ENCODE measurements around the gene TAX1BP1.

TAX1BP1 gene

DNA sequence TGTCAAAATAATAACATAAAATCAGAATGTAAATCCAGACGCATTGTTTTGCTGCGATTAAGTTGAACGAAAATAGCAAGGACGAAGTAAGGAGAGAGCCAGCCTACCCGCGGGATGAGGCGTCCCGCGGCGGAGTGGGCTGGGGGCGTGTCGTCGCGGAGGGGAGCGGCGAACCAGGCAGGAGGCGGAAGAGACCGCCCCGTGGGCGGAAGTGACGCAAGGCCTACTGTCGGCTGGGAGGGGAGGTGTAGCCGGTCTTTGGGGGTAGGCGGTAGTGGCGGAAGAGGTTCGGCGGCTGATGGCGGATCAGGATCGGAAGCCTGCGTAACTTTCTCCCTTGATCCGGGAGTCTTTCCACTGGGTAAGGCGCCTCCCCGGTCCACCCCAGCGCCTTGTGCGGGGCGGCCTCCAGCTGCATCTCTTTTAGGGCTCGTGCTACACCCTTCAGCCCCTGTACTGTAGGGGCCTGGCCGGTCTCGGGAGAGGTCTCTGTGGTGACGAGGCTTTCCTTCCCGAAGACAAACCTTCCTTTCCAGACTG lies at the start of gene TAX1BP1:
Gene TAX1BP1 (plus strand): TSS at position 254 of the 540 bp plus-strand sequence. CDS start 8,363 bp downstream, outside the sequence.
- peak; percentile 76 for DNase-seq (ENCODE audit: low spot score)

DNA sequence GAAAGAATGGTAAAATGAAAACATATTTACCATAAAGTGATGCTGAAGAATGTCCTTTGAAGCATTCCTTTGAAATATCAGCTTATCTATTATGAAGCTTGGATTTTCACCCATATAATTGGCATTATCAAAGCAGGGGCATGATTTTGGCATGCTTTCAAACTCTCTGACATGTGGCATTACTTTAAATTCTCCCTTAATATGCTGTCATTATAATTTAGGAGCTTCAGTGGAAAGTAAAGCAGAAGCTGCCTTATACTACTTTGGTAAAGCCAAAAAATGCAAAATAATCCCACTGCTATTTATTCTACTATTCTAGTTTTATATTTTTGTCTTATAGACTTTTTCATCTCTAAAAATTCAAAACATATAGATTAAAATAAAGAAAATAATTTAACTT lies 49.3 kb upstream of the TAX1BP1 start:
- no peak for DNase-seq (ENCODE audit: low spot score)

DNA sequence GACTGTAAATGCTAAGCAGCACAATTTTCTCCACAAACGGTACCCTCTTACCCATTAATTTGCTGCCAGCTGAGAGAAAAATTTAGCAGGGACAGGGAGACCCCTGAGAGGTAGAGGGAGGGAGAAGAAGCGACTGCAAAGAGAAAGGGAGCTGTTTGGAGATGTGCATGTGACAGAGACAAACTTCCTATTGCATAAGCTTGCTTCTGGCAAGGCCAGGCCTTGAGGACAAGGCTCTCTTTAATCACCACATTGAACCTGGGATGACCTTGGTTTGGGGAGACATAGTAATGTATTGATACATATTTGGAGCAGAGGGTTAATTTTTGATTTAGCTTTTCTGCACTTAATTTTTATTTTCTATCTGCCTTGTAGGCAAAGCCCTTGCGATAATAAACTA lies 46.2 kb upstream of the TAX1BP1 start:
- DNase-seq (ENCODE audit: low spot score), result no peak

DNA sequence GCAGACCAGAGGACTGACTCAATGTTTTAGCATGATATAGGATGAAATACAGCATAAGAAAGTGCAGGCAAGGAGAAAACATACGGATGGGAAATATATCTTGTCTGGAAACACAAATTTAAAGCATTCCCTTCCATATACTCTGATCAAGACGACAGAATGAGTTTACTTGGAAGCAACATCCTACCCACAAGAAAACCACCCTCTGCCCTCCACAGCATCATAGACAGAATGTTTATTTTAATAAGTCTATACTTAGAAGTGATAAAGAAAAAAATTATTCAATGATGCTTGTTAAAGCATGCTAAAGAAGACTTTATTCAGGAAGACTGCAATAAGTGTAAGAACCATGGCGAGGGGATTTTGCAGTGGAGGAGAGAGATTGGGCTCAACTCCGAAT lies 44.9 kb upstream of the TAX1BP1 start:
- no peak for DNase-seq (ENCODE audit: low spot score)

DNA sequence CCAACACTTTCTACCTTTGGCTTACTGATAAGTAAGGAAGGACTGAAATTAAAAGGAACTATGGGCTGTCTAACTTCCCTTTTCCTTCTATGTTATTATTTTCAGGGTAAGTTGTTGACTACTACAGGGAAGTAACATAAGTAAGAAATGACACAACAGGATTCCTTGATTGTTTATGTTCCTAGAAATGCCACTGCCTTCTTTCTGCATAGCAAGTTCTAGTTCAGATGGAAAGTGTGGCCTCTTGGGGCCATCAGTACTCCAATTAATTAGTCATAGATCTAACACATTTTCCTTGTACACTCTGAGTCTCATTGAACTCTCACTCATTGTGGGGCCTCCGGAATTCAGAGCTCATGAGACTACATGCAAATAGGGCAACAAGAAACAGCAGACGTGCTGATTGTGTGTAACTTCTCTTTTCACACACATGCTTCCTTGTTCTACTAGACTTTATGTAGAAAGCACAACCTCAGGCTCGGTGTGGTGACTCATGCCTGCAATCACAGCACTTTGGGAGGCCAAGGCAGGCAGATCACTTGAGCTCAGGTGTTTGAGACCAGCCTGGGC lies 42.0 kb upstream of the TAX1BP1 start:
- no peak for DNase-seq (ENCODE audit: low spot score)

DNA sequence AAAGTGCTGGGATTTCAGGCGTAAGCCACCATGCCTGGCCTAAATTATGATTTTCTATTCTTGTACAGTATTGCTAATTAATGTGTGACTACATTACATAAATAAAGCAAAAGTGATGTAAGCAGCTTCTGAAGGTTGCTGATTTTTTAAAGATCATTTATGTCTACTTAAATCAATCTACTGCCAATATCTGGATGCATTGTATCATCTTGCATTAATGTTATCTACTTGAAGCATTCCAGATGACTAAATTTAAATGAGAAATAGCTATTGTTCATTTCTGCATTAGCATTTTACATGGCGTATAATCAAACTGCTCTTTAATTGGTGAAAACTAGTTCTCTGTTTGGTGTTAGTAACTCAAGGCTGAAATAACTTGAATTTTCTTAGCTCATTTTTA lies 40.2 kb upstream of the TAX1BP1 start:
- no peak for DNase-seq (ENCODE audit: low spot score)

DNA sequence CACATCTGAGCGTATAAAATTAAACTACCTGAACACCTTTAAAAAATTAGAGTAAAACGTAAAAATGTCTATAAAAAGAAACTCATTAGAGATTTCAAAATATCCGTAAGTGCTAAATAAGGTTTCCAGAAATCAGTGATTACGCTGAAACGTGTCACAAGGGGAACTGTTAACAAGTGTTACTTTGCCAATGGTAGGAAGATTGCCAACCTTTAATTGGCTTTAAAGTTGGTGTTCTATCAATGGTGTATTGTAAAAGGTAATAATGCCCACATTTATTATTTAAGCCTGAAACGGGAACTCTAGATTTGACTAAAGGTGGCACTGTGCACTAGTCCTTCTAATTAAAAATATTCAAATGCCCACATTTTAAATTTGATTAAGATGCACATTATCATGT lies 39.5 kb upstream of the TAX1BP1 start:
- DNase-seq (ENCODE audit: low spot score), result no peak

DNA sequence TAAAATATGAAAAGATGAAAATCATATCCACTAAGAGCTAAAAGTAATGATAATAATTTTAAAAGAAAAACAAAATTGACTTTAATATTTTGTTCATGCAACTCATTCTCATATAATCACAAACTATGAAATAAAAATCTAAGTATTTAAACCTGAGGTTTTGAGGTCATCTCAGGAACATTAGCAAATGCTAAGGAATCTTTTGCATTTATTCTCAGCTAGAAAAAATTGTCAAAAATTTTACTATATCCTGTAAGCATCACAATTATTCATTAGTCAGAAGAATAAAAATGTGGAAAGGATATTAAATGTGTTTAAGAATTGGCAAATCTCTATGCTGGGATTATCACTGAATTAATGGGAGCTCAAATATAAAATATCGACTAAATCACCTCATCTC lies 36.8 kb upstream of the TAX1BP1 start:
- DNase-seq (ENCODE audit: low spot score), result no peak

DNA sequence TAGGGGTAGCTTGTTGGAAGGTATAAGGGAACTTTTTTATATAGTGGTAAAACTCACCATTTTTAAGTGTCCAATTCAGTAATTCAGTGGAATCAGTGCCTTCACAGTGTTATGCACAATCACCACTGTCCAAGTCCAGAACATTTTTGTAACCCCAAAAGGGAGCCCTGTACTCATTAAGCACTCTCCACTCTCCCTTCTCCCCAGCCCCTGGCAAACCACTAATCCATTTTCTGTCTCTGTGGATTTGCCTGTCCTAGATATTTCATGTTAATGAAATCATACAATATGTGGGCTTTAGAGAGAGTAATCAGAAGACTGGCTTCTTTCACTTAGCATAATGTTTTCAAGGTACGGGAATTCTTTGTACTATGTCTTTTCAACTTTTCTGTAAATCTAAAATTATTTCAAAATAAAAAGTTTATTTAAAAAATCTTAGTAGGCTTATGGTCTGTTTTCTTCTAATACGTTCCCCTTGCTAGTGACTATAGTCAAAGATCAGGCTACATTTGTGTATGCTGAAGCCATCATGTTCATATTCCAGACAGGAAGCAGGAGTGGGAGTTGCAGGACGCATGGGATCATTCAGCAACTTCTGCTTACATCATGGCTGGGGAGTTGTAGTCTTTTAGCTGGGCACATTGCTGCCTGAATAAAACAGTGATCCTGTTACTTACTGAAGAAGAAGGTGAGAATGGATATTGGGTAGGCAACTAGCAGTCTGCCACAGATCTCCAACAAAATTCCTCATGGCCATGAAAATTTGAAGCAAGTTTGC lies 35.4 kb upstream of the TAX1BP1 start:
- DNase-seq (ENCODE audit: low spot score), result no peak

DNA sequence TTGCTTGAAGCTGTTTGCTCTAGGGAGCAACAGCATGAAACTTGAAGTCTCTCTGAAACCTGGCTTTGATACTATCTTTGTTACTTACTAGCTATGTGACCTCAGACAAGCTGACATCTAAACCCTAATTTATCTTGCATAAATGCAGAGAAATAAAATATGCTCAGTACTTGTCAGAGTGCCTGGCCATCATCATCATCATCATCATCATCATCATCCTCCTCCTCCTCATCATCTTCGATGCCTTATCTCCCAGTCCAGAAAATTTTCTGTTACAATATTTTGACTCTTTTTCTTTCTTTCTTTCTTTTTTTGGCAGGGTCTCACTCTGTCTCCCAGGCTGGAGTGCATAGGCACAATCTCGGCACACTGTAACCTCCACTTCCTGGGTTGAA lies 34.8 kb upstream of the TAX1BP1 start:
- no peak for DNase-seq (ENCODE audit: low spot score)

DNA sequence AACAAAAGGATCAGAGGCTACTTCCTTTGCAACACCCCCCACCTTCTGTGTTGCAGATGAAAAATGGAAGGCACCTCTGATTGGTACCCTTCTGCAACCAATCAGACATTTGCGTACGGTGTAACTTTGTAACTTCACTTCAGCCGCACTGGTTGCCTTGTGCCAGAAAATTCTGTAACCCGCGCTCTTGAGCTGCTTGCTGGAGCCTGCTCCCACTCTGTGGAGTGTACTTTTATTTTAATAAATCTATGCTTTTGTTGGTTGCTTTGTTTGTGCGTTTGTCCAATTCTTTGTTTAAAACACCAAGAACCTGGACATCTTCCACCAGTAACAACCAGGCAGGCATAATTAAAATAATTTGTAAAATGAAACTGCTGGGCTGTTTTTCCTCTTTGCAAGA lies 31.5 kb upstream of the TAX1BP1 start:
- no peak for DNase-seq (ENCODE audit: low spot score)

DNA sequence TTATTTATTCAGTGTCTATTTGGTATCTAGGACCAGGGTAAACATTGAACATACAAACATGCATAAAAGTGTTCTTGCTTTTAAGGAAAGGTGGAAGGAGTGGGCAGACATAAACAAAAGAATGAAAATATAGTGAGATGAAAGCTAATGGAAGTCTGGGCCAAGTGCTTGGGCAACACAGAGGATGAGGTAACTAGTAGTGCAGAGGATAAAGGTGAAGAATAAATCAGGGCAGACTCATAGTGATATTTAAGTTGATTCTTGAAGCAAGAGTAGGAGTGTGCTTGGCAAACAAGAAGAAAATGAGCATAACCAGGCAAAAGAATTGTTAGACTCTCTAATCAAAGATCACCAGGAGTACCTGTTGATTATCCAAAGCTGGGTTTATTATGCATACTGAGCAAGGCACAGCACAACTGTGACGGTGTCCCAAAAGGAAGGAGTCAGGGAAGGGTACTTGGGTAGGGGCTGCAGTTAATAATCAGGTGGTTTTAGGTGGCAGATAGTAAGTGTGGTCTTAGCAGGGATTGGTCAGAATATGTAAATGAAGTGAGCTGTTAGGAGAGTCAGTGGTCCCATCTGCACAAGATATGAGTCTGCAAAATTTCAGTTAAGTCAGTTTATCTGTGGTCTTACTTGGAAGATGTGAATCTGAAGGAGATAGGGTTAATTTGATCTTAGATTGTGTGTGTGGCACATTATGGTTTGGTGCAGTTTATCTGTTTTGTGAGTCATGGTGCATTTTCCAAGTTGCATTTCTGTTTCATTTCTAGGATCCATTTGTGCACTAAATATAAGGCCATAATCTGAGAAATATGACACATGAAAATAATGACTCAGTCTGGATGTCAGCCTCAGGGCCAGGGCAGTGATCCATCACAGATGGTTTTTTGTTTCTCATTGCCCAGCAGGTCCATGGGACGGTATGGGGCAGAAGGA lies 30.6 kb upstream of the TAX1BP1 start:
- DNase-seq (ENCODE audit: low spot score), result no peak

DNA sequence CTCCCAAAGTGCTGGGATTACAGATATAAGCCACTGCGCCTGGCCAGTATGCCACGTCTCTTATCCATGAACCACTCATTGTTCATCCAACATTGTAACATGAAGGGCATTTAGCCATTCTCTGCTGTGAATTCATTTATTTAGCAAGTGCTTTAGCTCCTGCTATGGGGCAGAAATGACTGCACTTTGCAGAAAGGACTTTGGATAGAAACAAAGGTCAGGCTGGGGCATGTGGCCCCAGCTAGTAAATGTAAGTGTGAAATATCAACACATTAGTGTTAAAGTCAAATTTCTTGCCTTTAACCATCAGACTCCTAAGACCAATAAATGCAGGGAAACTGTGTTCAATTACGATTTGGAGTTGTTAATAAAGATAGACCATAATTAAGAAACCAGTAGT lies 27.7 kb upstream of the TAX1BP1 start:
- DNase-seq (ENCODE audit: low spot score), result no peak

DNA sequence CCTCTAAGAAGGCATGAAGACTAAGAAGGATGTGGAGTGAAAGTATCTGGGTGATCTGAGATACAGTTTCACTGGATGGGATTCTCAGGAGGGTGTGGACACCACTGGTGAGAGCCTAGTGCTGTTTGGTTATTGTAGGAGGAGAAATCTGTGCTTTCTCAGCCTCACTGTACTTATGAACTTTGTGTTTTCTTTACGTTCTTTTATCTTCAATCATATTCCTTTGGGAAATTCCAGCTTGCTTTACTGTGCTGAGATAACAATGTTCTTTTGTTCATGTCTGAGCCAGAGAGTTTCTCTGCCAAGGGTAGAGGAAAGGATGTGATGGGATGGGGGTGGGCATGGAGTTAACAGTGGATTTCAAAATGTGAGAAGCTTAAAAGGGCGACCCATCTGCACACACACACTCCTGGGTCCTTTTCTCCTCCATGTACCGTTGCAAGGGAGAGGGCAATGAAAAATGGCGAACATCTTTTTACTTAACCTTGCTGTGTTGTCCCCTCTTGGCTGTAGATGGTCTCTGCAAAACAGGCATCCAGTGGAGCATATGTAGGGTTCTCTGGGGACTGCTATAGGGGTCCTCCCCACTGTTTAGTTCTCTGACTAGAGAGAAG lies 25.0 kb upstream of the TAX1BP1 start:
- DNase-seq (ENCODE audit: low spot score), result no peak

DNA sequence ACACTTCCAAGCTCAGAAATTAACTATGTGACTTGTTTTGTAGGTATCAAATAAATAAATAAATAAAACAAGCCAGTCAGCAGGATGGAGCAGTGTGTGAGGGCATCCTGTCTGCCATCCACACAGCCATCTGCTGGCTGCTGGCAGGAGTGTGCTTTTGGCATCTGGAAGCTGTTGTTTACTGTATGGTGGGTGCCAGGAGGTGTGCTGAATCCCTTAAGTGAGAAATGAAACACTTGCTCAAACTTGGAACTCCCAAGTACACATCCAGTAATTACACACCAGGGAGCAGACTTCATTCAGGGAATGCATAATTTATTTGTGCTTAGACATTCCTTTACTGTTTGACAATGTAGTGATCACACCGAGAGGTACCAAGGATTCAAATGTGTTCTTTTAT lies 16.9 kb upstream of the TAX1BP1 start:
- no peak for DNase-seq (ENCODE audit: low spot score)

DNA sequence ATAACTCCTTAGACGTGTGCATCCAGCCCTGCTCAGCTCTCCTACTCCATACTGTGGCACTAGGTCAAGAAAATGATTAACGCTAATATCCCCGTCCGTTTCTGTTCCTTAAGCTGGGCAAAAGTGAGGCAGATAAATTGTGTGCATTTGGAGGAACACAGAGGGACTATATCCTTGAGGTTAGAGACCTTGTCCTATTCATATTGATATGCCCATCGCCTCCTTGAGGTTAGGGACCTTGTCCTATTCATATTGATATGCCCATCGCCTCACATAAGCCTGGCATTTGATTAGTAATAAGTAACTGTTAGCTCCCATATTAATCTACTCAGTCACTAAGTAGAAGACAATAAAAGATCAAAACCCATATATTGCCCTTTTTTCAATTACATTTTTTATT lies 12.9 kb upstream of the TAX1BP1 start:
- no peak for DNase-seq (ENCODE audit: low spot score)

DNA sequence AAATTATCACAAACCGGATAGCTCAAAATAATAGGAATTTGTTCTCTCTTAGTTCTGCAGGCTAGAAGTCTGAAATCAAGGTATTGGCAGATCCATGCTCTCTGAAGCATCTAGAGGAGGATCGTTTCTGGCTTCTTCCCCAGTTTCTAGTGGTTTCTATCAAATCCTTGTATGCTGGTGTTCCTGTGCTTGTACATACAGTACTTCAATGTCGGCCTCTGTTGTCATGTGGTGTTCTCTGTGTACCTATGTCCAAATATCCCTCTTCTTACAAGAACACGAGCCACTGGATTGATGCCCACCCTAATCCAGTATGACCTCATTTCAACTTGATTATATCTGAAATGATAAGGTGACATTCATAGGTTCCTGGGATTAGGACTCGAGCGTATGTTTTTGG lies 9.8 kb upstream of the TAX1BP1 start:
- no peak for DNase-seq (ENCODE audit: low spot score)

DNA sequence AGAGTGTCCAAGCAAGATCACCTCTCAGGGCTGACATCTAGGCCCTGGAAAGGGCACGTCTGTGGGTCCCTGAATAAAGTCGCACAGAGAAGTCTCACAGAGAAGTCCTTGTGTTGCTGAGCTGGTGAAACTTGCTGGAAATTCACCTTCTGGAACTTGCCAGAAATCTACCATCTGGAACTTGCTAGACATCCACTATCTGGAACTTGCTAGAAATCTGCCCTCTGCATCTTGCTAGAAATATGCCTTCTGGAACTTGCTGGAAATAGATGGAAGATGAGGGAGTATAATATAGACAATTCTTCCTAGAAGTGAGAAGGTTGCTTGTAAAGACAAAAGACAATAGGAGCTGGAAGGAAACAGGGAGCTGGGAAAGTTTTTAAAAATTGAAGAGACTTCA lies 5.4 kb upstream of the TAX1BP1 start:
- DNase-seq (ENCODE audit: low spot score), result no peak

DNA sequence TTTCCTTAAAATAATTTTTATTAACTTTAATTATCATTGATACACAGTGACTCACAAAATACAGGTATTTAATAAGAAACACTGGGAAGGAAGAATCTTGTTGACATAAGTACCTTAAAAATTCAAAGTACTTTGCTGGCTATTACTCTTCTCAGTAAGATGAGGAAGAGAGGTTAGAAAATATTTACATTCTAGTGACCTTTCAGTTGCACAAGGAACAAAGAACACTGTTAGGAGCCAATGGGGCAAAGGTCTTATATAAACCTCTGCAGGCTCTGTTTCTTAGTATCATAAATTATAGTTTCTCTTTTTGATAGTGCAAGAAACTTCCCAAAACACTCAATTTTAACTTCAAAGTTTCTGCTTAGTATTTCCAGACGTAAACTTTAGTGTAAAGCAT lies 4.8 kb upstream of the TAX1BP1 start:
- DNase-seq (ENCODE audit: low spot score), result peak; percentile 20

DNA sequence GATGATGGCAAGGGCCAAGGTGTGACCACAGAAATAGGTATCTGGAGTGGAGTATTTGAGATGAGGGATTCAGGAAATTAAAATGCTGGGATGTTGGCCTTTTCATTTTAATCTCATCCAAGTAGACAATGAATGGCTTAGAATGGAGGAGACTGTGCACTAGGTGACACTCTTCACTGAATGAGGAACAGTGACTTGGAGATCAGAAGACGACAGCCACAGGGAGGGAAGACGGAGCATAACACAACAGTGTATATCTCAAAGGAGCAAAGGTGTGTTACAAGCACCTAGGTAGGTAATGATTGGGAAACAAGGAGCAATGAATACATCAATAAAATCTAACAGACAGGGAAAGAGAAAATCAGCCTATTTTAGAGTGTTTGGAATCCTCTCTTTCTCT lies 4.1 kb upstream of the TAX1BP1 start:
- no peak for DNase-seq (ENCODE audit: low spot score)

DNA sequence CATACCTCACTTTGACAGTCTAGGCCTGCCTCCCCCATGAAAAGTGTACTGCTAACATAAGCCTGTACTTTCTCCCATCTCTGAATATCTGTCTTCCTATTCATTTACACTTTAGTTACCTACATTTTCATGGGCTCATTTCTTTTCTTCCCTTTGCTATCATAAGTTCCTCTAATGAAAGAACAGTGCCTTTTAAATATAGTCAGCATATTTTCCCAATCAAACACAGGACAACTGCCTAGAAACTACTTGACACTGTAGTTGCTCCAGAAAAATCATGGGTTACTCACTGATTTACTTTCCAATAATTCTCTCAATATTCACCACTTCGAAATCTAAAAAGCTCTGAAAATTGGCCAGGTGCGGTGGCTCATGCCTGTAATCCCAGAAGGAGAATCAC lies 2.8 kb upstream of the TAX1BP1 start:
- DNase-seq (ENCODE audit: low spot score), result no peak

DNA sequence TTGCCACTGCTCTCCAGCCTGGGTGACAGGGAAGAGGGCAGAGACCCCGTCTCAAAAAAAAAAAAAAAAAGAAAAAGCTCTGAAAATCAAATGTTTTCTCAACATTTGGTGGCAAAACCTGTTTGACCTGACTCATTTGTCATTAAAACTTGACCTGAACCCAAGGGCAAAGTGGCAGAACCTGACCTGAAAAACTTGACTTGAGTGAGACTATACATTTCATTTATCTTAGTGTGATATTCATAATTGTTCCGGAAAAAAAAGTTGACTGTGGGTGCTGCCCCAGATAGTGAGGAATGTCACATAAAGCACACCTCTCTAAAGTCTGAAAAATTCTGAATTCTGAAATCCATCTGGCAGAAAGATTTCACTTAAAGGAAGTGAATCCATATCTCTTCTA lies 2.3 kb upstream of the TAX1BP1 start:
- no peak for DNase-seq (ENCODE audit: low spot score)

All from HuH-7.5 (cell line).